Endothelial cell of umbilical vein (primary cell): Measurements from ENCODE around the gene CD44. TPM values are rescaled to one million over a fixed set of nuclear protein-coding genes. Genes with fewer than 3 reads are reported as not detected.

ENCODE experiments used
- BruUV-seq: library from RNA; stranded (reverse); fragments of 400-500 nt; replicated peaks from 2 replicates; lab custom pipeline; 2021; lab: Mats Ljungman, UMichigan
- CTCF ChIA-PET: fragments of 300-600, 350-600 bp; sonication (Branson Sonifier 250); formaldehyde crosslinking; loops from one replicate; lab custom pipeline; 2021; ENCODE audit warnings: antibody characterized with exemption, inconsistent platforms; lab: Charles Lee
- POLR2A ChIA-PET: fragments of 300-600, 350-600 bp; sonication (Branson Sonifier 250); formaldehyde crosslinking; loops from one replicate; lab custom pipeline; 2021; ENCODE audit warnings: antibody characterized with exemption, inconsistent platforms; lab: Charles Lee
- DNase-seq: peaks from one replicate; pipeline ENCODE4 v3.0.0-alpha.2; 2011; ENCODE audit warnings: low read depth, low spot score
- FAIRE-seq: peaks from 2 replicates; lab custom pipeline; 2011; peaks lifted over from hg19 to GRCh38; lab: Jason Lieb, UNC
- H2AFZ ChIP-seq: 2 replicates; pipeline ENCODE4 v1.6.0; 2012; ENCODE audit warnings: low read depth, low read length, control low read depth, inconsistent platforms
- H3K27ac ChIP-seq: 2 replicates; pipeline ENCODE4 v1.5.1; 2011; ENCODE audit warnings: low read depth, mild to moderate bottlenecking, control low read depth, low read length, moderate library complexity; ENCODE audit not compliant: insufficient read depth
- H3K27me3 ChIP-seq, 2 experiments: 2 replicates each; pipeline versions ENCODE4 v1.6.0 to v1.6.1; 2011; ENCODE audit warnings: low read length in 2 of 2, mixed read lengths in 1 of 2; ENCODE audit not compliant: control insufficient read depth in 2 of 2, insufficient read depth in 2 of 2
- H3K36me3 ChIP-seq, 2 experiments: 2 replicates in 1 of 2; 3 replicates in 1 of 2; pipeline ENCODE4 v1.5.1; 2011; ENCODE audit warnings: low read length in 2 of 2, mild to moderate bottlenecking in 1 of 2, moderate library complexity in 1 of 2; ENCODE audit not compliant: control insufficient read depth in 2 of 2, insufficient read depth in 2 of 2; ENCODE audit errors: extremely low read depth in 1 of 2
- H3K4me1 ChIP-seq: 3 replicates; pipeline ENCODE4 v1.5.1; 2011; ENCODE audit warnings: mild to moderate bottlenecking, low read length; ENCODE audit not compliant: control insufficient read depth, insufficient read depth; ENCODE audit errors: extremely low read depth
- H3K4me2 ChIP-seq: 2 replicates; pipeline ENCODE4 v1.6.1; 2011; ENCODE audit warnings: low read length, control low read depth, mixed read lengths; ENCODE audit not compliant: insufficient read depth
- H3K4me3 ChIP-seq, 3 experiments: fragments of 200-600 bp in 1 of 3; sonication (generic), shearing (Covaris generic) in 1 of 3; replicated peaks in 1 of 3; 2 replicates each; pipeline ENCODE4 v1.5.1; 2011 to 2016; ENCODE audit warnings: control low read depth in 3 of 3, low read length in 3 of 3, mild to moderate bottlenecking in 2 of 3, inconsistent platforms in 1 of 3, low read depth in 1 of 3, moderate library complexity in 1 of 3; ENCODE audit not compliant: insufficient read depth in 1 of 3
- H3K79me2 ChIP-seq: 2 replicates; pipeline ENCODE4 v1.6.0; 2012; ENCODE audit warnings: low read length, inconsistent platforms; ENCODE audit not compliant: control insufficient read depth, insufficient read depth
- H3K9ac ChIP-seq: replicated peaks from 2 replicates; pipeline ENCODE3; 2011; ENCODE audit warnings: low read length, control low read depth; ENCODE audit not compliant: insufficient read depth; ENCODE audit errors: extremely low read depth
- H3K9me1 ChIP-seq: replicated peaks from 3 replicates; pipeline ENCODE4 v1.6.0; 2011; ENCODE audit warnings: mild to moderate bottlenecking, low read length; ENCODE audit not compliant: control insufficient read depth, insufficient read depth; ENCODE audit errors: extremely low read depth
- H3K9me3 ChIP-seq: replicated peaks from 2 replicates; pipeline ENCODE4 v1.5.1; 2012; ENCODE audit warnings: low read length, inconsistent platforms; ENCODE audit not compliant: control insufficient read depth, insufficient read depth
- H4K20me1 ChIP-seq: replicated peaks from 2 replicates; pipeline ENCODE3; 2011; ENCODE audit warnings: mild to moderate bottlenecking, low read length; ENCODE audit not compliant: control insufficient read depth, insufficient read depth; ENCODE audit errors: extremely low read depth
- CTCF ChIP-seq, 2 donors: IDR thresholded peaks; 1 replicate in 1 of 2; 2 replicates in 1 of 2; pipeline ENCODE4 v1.5.1; 2011; ENCODE audit warnings: low read length in 2 of 2, mild to moderate bottlenecking in 2 of 2, moderate library complexity in 2 of 2, control low read depth in 1 of 2, inconsistent platforms in 1 of 2, low read depth in 1 of 2; ENCODE audit not compliant: insufficient read depth in 1 of 2; ENCODE audit errors: extremely low read depth in 1 of 2
- EZH2 ChIP-seq: IDR thresholded peaks from 2 replicates; pipeline ENCODE4 v1.6.1; 2012; ENCODE audit warnings: borderline replicate concordance, low read depth, mild to moderate bottlenecking, moderate library complexity, low read length, inconsistent platforms; ENCODE audit not compliant: severe bottlenecking
- FOS ChIP-seq: IDR thresholded peaks from 2 replicates; pipeline ENCODE4 v1.6.1; 2011; ENCODE audit warnings: mild to moderate bottlenecking, low read length, moderate library complexity, borderline replicate concordance; ENCODE audit not compliant: insufficient read depth
- GATA2 ChIP-seq: IDR thresholded peaks from 2 replicates; pipeline ENCODE4 v1.7.0; 2011; ENCODE audit warnings: low read depth, mild to moderate bottlenecking, moderate library complexity, mixed read lengths, low read length; ENCODE audit not compliant: insufficient read length, insufficient read depth
- JUN ChIP-seq: IDR thresholded peaks from 2 replicates; pipeline ENCODE4 v1.6.1; 2011; ENCODE audit warnings: borderline replicate concordance, low read depth; ENCODE audit not compliant: insufficient read length, insufficient read depth
- MAX ChIP-seq: IDR thresholded peaks from 2 replicates; pipeline ENCODE4 v1.6.1; 2011; ENCODE audit not compliant: insufficient read depth, insufficient read length
- MYC ChIP-seq: IDR thresholded peaks from one replicate; pipeline ENCODE4 v1.6.1; 2011; ENCODE audit warnings: mild to moderate bottlenecking, low read depth, low read length
- POLR2A ChIP-seq: IDR thresholded peaks from 2 replicates; pipeline ENCODE4 v1.6.1; 2012; ENCODE audit warnings: low read depth, mild to moderate bottlenecking, control low read depth, low read length
- POLR2AphosphoS5 ChIP-seq: IDR thresholded peaks from 2 replicates; pipeline ENCODE4 v1.6.1; 2012; ENCODE audit warnings: low read depth, mild to moderate bottlenecking, control low read depth, low read length, moderate library complexity; ENCODE audit not compliant: insufficient read depth
- dilution Hi-C: fragments of 300-500 bp; cut with MboI; formaldehyde crosslinking; loops from one replicate; pipeline ENCODE4 v1.15.0; 2019; ENCODE audit warnings: low sequenced_read_pairs; ENCODE audit not compliant: extremely low pct_ligation_motif_present
- intact Hi-C: fragments of 100-400 bp; cut with micrococcal nuclease; formaldehyde crosslinking; loops from one replicate; pipeline ENCODE4 v1.10.0; 2022
- polyA plus RNA-seq, 4 experiments: library from polyadenylated mRNA; depleted of rRNA in 3 of 4; stranded (reverse) in 3 of 4; unstranded in 1 of 4; fragments of >200 nt; gene quantifications; 2 replicates each; pipeline versions ENCODE4 v1.2.1 to v1.2.3, GENCODE V29; 2011 to 2012; ENCODE audit warnings: missing spikeins in 1 of 4
- total RNA-seq: library from RNA; stranded (reverse); gene quantifications from 2 replicates; pipeline ENCODE4 v1.2.3, GENCODE V29; 2021

CD44 gene
- total and polyA plus RNA-seq, 2 donors (not counting 3 experiments of a cell fraction or from before 2014, with no cell fraction given) = 25.5 to 26.3 TPM

GRCh38 chr11:35185696-35186095, 46.7 kb downstream of the CD44 start:
- dilution Hi-C loops (no loop called here), intact Hi-C loops (no loop called here)
- DNase-seq = no peak
- ChIA-PET POLR2A (no interaction called here), CTCF (interaction anchor here (1.0 kb wide), 1 partner anchor 188 kb away, joined by 3 read pairs; no protein-coding TSS in a partner anchor)
- Histone ChIP-seq H2AFZ (no peak overlapping the region), H3K27me3 (no peaks in the 10 kb centered on the region), H3K9me1 (no peaks in the 10 kb centered on the region), H3K36me3 (peaks cover 0 to 4% of the 10 kb centered on the region in 2 experiments), H3K4me1 (no peaks in the 10 kb centered on the region), H3K9me3 (no peaks in the 10 kb centered on the region), H3K79me2 (peaks cover 20% of the 10 kb centered on the region), H3K4me2 (no peak overlapping the region), H3K27ac (no peak overlapping the region), H3K4me3 (no peak overlapping the region), H4K20me1 (no peaks in the 10 kb centered on the region), H3K9ac (no peak overlapping the region)
- no peak for TF ChIP-seq POLR2AphosphoS5
- no peak for TF ChIP-seq MYC
- no peak for TF ChIP-seq CTCF (IDR thresholded peaks at IDR 0.05; ENCODE audit: extremely low read depth in 1 of 2, insufficient read depth in 1 of 2, low read depth in 1 of 2, low read length in 2 of 2)
- no peak for TF ChIP-seq EZH2
- TF ChIP-seq POLR2A = no peak
- no peak for TF ChIP-seq JUN
- TF ChIP-seq FOS = no peak
- no peak for TF ChIP-seq MAX
- no peak for TF ChIP-seq GATA2
- FAIRE-seq = no peak
- BruUV-seq = no TSS peak
